Kidney (tissue), 22 donors: Measurements from ENCODE around the gene ZNF665. TPM values are rescaled to one million over a fixed set of nuclear protein-coding genes. Genes with fewer than 3 reads are reported as not detected.
"Not testable (repeated sequence)": the region's sequence is repeated elsewhere in the genome, so short reads cannot be mapped to it uniquely, and the experiment has no call there.

Experiments
- DNase-seq, 5 donors: peaks; one replicate each; pipeline ENCODE4 v3.0.0-alpha.2; 2013 to 2020
- FAIRE-seq: peaks from 2 replicates; lab custom pipeline; 2012; peaks lifted over from hg19 to GRCh38; lab: Jason Lieb, UNC
- H3K27ac ChIP-seq, 2 donors: one replicate each; pipeline ENCODE4 v1.7.0; 2013; ENCODE audit warnings: low read depth in 2 of 2, low read length in 2 of 2, inconsistent platforms in 1 of 2
- H3K27me3 ChIP-seq: one replicate; pipeline ENCODE4 v1.7.1; 2013; ENCODE audit warnings: low read length, inconsistent platforms; ENCODE audit not compliant: control insufficient read depth, insufficient read depth
- H3K36me3 ChIP-seq, 3 donors: one replicate each; pipeline versions ENCODE4 v1.7.0 to v1.7.1; 2013; ENCODE audit warnings: low read length in 3 of 3, control low read depth in 1 of 3, inconsistent platforms in 1 of 3; ENCODE audit not compliant: insufficient read depth in 3 of 3, control insufficient read depth in 2 of 3
- H3K4me1 ChIP-seq, 3 donors: one replicate each; pipeline versions ENCODE4 v1.7.0 to v1.7.1; 2013; ENCODE audit warnings: low read length in 3 of 3, inconsistent platforms in 1 of 3, low read depth in 1 of 3; ENCODE audit not compliant: control insufficient read depth in 2 of 3, insufficient read depth in 2 of 3
- H3K4me3 ChIP-seq, 3 donors: one replicate each; pipeline versions ENCODE4 v1.7.0 to v1.8.1; 2013; ENCODE audit warnings: low read length in 3 of 3, control low read depth in 1 of 3, inconsistent platforms in 1 of 3
- H3K9ac ChIP-seq, 3 donors: one replicate each; pipeline versions ENCODE4 v1.7.0 to v1.7.1; 2013; ENCODE audit warnings: low read length in 3 of 3, control low read depth in 1 of 3, inconsistent platforms in 1 of 3
- H3K9me3 ChIP-seq, 3 donors: one replicate each; pipeline versions ENCODE4 v1.7.0 to v1.7.1; 2013; ENCODE audit warnings: low read length in 3 of 3, control low read depth in 1 of 3, inconsistent platforms in 1 of 3; ENCODE audit not compliant: control insufficient read depth in 2 of 3, insufficient read depth in 1 of 3
- intact Hi-C: fragments of 100-400 bp; cut with DNase I; formaldehyde crosslinking; loops from one replicate; pipeline ENCODE4 v1.11.1; 2022
- long read RNA-seq, 10 donors: library from polyadenylated mRNA in 1 of 10; unstranded in 1 of 10; transcript quantifications; one replicate each; pipeline ENCODE4 v2.0.0 and lab custom pipeline, GENCODE V29; 2021 to 2026
- polyA plus RNA-seq: library from polyadenylated mRNA; stranded (reverse); fragments of 350-450 nt; fragmentation: Illumina TruSeq; extraction: RNeasy Lipid Tissue Mini Kit (QIAGEN cat#74804); gene quantifications from one replicate; pipeline ENCODE4 v1.2.3, GENCODE V29; 2014; ENCODE audit warnings: low read depth, low replicate concordance; ENCODE audit not compliant: insufficient read depth
- total RNA-seq: library from RNA; stranded (reverse); fragmentation: NEBNext Ultra II Directional; extraction: Animal tissue kit (Norgen Biotek cat#: 25700); gene quantifications from one replicate; pipeline ENCODE4 v1.2.1, GENCODE V29; 2021
- TF ChIP-seq, protein P1 (sequence below): IDR thresholded peaks from 3 replicates; pipeline ENCODE4 v1.5.1; 2012; ENCODE audit warnings: mild to moderate bottlenecking, moderate library complexity, borderline replicate concordance; ENCODE audit not compliant: insufficient read depth; ENCODE audit errors: extremely low read depth
- donor health status: control.
- donor health status: control.
- donor health status: control.
- donor health status: control.
- donor health status: control.
- donor health status: DM: yes; HTN: yes; CAD: no.
- donor health status: Normal renal cell carcinoma (clear cell type).

ZNF665 gene
- total RNA-seq, result 5.4 TPM
- 2.2 TPM for polyA plus RNA-seq
- long read RNA-seq, donor 1, result 0 reads
- long read RNA-seq, donor 2, result 0 reads
- long read RNA-seq, donor 3, full-length matches to known transcripts, result 2 of 2 reads
- long read RNA-seq, donor 3, partial matches to known transcripts, result 0 of 2 reads
- long read RNA-seq, donor 3, other reads (novel, unspliced or antisense), result 0 of 2 reads
- long read RNA-seq, donor 4, result 0 reads
- long read RNA-seq, donor 5, result 0 reads
- long read RNA-seq, donor 6, partial matches to known transcripts, result 0 of 1 reads
- long read RNA-seq, donor 6, other reads (novel, unspliced or antisense), result 0 of 1 reads
- long read RNA-seq, donor 7, partial matches to known transcripts, result 0 of 2 reads
- long read RNA-seq, donor 7, other reads (novel, unspliced or antisense), result 2 of 2 reads
- long read RNA-seq, donor 8, partial matches to known transcripts, result 0 of 2 reads
- long read RNA-seq, donor 8, other reads (novel, unspliced or antisense), result 0 of 2 reads
- long read RNA-seq, donor 9, result 0 reads
- long read RNA-seq, donor 10, result 0 reads

DNA sequence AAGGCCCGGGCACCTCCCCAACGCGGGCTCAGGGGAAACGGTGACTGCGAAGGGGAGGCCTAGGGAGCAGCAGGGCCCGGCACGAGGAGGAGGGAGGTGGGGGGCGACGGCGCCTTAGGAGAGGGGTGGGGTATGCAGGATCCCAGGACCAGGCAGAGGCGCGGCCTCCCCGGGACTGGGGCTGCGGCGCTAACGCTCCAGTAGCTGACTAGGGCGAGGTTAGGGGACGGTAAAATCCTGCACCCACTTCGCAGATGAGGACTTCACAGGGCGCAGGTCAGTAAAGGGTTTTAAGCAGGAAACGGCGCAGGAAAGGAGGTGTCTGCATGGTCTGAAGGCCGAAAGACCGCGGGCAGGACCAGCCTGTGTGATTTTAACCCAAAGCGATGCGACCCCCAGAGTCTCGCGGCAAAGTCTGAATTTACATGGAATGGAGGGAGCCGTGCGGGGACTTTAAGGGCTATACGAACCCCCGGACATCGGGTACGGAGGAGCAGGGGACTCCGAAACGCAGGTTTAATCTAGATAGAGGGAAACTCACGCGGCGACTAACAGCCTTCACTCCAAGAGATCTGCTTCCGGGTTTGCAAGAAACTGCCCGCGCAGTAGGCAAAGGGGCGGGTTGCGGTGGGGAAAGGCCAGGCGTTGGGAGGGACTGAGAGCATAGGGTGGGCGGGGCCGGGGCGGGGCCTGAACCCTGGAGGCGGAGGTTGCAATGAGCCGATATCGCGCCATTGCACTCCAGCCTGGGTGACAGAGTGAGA is at the start of gene ZNF665:
Gene ZNF665 (minus strand): TSS at position 588 of the 764 bp plus-strand sequence. CDS start 10,460 bp downstream, outside the sequence.
- DNase-seq, result peak; percentile 93 to 96 (median 95)
- FAIRE-seq, result no peak
- H3K27ac ChIP-seq, result peak within 1 kb of the TSS in 1 of 2 donors; percentile 28
- intact Hi-C loops, result no loop called here
- H3K4me1 ChIP-seq, result peaks cover 0 to 4% (median 0%) of the 10 kb centered on the region in 3 donors
- peak within 1 kb of the TSS; percentile 90 to 94 (median 90) for H3K4me3 ChIP-seq
- no peaks in the 10 kb centered on the region for H3K27me3 ChIP-seq
- peak within 1 kb of the TSS; percentile 81 to 97 (median 93) for H3K9ac ChIP-seq
- H3K9me3 ChIP-seq, result no peaks in the 10 kb centered on the region
- no peaks in the 10 kb centered on the region for H3K36me3 ChIP-seq
- TF ChIP-seq, protein P1, sequence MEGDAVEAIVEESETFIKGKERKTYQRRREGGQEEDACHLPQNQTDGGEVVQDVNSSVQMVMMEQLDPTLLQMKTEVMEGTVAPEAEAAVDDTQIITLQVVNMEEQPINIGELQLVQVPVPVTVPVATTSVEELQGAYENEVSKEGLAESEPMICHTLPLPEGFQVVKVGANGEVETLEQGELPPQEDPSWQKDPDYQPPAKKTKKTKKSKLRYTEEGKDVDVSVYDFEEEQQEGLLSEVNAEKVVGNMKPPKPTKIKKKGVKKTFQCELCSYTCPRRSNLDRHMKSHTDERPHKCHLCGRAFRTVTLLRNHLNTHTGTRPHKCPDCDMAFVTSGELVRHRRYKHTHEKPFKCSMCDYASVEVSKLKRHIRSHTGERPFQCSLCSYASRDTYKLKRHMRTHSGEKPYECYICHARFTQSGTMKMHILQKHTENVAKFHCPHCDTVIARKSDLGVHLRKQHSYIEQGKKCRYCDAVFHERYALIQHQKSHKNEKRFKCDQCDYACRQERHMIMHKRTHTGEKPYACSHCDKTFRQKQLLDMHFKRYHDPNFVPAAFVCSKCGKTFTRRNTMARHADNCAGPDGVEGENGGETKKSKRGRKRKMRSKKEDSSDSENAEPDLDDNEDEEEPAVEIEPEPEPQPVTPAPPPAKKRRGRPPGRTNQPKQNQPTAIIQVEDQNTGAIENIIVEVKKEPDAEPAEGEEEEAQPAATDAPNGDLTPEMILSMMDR, result no peak

DNA sequence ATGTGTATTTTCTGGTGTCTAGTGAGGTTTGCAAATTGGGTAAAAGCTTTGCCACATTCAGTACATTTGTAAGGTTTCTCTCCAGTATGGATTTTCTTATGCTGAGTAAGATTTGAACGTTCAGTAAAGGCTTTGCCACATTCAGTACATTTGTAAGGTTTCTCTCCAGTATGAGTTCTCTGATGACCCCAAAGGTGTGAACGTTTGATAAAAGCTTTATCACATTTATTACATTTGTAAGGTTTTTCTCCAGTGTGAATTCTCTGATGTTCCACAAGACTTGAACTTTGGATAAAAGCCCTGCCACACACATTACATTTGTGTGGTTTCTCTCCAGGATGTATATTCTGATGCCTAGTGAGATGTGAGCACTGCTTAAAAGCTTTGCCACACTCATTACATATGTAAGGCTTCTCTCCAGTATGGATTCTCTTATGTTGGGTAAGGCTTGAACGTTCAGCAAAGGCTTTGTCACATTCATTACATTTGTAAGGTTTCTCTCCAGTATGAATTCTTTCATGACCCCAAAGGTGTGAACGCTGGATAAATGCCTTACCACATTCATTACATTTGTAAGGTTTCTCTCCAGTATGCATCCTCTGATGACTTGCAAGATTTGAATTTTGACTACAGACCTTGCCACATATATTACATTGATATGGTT is 44.1 kb upstream of the ZNF665 start:
- FAIRE-seq, result no peak
- Histone ChIP-seq H3K9me3 (peaks cover 10 to 91% (median 53%) of the 10 kb centered on the region in 3 donors), H3K4me3 (peak overlapping the region in 1 of 3 donors; percentile 9), H3K27me3 (no peaks in the 10 kb centered on the region), H3K4me1 (no peaks in the 10 kb centered on the region), H3K36me3 (peaks cover 16 to 40% (median 17%) of the 10 kb centered on the region in 3 donors), H3K9ac (no peak overlapping the region), H3K27ac (no peak overlapping the region)
- intact Hi-C loops, result no loop called here
- TF ChIP-seq, protein P1, result no peak
- no peak for DNase-seq

DNA sequence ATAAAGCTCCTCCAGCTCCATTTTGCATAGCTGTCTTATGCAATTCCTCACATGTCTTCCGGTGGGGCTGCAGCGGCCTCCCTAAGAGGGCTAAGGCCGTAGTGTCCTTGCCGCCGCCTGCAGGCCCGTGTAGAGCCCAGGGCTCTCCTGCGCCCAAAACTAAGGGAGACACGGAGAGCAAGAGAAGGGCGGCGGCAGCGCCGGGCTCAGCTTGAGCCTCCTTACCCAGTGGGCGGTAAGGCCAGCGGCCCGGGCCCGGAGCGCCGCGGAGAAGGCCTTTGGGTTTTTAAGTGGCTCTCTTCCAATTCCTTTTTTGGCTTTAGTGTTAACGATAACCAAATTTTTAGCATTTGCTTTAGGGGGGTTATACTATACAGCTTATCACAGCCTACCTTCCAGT is 31.4 kb upstream of the ZNF665 start:
- Histone ChIP-seq H3K27ac (no peak overlapping the region), H3K9ac (no peak overlapping the region), H3K4me3 (no peak overlapping the region), H3K36me3 (no peaks in the 10 kb centered on the region), H3K27me3 (no peaks in the 10 kb centered on the region), H3K4me1 (no peaks in the 10 kb centered on the region), H3K9me3 (peaks cover 0 to 53% (median 16%) of the 10 kb centered on the region in 3 donors)
- FAIRE-seq (no peak), DNase-seq (no peak)
- intact Hi-C loops, result no loop called here
- TF ChIP-seq, protein P1, result no peak

DNA sequence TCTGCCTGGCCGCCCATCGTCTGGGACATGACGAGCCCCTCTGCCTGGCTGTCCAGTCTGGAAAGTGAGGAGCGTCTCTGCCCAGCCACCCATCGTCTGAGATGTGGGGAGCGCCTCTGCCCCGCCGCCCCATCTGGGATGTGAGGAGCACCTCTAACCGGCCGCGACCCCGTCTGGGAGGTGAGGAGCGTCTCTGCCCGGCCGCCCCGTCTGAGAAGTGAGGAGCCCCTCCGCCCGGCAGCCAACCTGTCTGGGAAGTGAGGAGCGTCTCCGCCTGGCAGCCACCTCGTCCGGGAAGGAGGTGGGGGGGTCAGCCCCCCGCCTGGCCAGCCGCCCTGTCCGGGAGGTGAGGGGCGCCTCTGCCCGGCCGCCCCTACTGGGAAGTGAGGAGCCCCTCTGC is 29.6 kb upstream of the ZNF665 start:
- H3K4me3 ChIP-seq, H3K9ac ChIP-seq, H3K27ac ChIP-seq, FAIRE-seq, intact Hi-C loops, H3K27me3 ChIP-seq, H3K4me1 ChIP-seq, H3K36me3 ChIP-seq, DNase-seq: not testable (repeated sequence)
- peaks cover 0 to 52% (median 16%) of the 10 kb centered on the region in 3 donors for H3K9me3 ChIP-seq
